ENCODE results near the gene MYOD1.

Gene MYOD1

DNA sequence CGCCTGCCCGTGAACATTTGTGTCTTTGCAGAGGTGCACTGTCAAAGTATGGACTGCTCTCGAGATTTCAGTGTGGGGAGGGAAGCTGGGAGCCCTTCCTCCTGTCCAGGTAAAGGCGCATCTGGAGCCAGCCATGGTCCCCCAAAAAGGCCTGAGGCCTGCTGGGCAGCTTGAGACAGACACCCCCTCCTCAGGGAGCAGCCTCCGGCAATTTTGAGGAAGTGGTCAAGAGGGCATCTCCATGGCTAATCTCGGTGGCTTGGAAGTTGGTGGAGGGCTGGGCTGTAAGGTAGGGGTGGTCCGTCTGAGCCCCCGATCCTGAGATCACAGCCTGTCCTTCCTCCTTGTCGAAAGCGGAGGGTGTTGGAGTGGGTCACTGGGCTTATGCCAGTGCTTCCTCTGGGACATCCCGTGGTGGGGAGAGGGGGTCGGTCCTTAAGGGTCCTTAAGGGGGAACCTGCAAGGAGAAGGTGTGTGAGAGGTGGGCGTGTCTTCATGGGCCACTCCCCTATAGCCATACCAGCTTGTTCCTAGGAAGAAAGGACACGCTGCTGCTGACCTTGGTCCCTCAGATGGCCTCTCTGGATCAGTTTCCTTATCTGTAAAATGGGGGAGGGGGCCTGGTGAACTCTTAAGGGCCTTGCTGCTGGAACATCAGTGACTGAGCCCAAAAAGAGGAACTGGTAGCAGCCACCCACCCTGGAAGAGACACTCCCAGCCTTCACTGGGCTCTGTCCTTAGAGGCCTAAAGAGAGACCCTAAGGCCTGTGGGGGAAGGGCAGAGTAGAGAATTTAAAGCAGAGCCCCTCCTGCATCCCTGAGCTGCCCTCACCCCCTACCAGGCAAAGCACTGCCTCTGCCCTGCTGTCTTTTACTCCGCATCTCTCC is 17.8 kb downstream of the MYOD1 start:
- TF ChIP-seq, protein P1, sequence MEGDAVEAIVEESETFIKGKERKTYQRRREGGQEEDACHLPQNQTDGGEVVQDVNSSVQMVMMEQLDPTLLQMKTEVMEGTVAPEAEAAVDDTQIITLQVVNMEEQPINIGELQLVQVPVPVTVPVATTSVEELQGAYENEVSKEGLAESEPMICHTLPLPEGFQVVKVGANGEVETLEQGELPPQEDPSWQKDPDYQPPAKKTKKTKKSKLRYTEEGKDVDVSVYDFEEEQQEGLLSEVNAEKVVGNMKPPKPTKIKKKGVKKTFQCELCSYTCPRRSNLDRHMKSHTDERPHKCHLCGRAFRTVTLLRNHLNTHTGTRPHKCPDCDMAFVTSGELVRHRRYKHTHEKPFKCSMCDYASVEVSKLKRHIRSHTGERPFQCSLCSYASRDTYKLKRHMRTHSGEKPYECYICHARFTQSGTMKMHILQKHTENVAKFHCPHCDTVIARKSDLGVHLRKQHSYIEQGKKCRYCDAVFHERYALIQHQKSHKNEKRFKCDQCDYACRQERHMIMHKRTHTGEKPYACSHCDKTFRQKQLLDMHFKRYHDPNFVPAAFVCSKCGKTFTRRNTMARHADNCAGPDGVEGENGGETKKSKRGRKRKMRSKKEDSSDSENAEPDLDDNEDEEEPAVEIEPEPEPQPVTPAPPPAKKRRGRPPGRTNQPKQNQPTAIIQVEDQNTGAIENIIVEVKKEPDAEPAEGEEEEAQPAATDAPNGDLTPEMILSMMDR (IDR thresholded peaks at IDR 0.05; ENCODE audit: low read depth, low read length), result no peak
- H3K4me3 ChIP-seq (ENCODE audit: low read depth, low read length), result no peak overlapping the region
- in situ Hi-C loops (cut with HindIII; ENCODE audit: low sequenced_read_pairs), result no loop called here
- no peak for DNase-seq (ENCODE audit: low read depth, low spot score)

DNA sequence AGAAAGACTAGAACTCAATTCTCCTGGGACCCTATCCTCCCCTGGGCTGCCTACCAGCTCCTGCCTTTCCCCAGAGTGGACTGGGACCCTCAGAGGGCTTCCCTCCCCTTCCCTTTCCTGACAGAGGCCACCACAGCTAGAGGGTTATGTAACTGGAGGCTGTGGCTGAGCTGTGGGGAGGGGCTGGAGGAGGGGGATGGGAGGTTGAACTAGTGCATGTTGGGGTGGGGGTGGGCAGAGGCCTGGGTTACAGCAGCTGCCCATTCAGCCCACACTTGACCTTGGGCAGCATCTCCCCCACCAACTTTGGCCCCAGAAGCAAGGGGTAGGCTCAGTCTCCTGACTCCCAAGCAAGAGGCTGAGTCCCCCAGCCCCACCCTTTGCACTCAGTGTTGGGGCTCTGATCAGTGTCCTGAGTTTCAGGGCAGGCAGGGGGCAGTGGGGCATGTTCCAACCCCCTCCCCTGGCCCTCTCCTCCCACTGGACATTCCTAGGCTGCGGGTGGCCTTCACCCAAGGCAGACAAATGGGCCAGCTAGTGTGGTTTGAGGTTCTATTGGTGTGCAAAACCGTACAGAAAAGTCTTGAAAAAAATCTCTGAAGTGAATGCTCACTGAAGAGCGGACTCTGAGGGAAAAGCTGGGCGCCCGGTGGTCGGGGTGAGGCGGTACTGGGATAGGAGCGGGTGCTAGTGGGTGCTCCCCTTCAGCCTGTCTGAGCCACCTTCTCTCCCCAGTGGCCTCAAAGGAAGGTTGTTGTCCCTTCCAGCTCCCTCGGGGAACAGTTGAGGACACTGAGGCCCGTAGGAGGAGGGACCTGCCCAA is 19.0 kb downstream of the MYOD1 start:
- no peak for DNase-seq (ENCODE audit: low read depth, low spot score)
- in situ Hi-C loops (cut with HindIII; ENCODE audit: low sequenced_read_pairs), result no loop called here
- TF ChIP-seq, protein P1 (IDR thresholded peaks at IDR 0.05; ENCODE audit: low read depth, low read length), result no peak
- no peak overlapping the region for H3K4me3 ChIP-seq (ENCODE audit: low read depth, low read length)

DNA sequence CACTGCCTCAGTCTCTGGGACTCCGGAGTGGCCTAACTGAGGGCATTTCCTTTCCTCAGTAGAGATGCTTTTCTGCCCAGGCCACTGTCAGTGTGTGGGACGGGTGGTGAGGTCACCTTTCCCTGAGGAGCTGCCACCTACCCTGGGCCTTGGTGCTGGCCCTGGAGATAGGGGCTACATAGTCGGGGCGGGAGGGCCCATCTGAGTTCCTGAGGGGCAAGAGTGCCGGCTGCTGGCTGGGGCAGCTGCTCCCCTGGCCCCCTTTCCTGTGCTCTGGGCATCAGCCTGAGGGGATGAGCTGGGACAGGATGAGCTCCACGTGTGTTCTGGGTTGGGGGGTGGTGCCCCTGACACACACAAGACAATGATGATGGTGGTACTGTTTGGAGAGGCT is 20.6 kb downstream of the MYOD1 start:
- H3K4me3 ChIP-seq (ENCODE audit: low read depth, low read length), result no peak overlapping the region
- TF ChIP-seq, protein P1 (IDR thresholded peaks at IDR 0.05; ENCODE audit: low read depth, low read length), result no peak
- in situ Hi-C loops (cut with HindIII; ENCODE audit: low sequenced_read_pairs), result no loop called here
- no peak for DNase-seq (ENCODE audit: low read depth, low spot score)

DNA sequence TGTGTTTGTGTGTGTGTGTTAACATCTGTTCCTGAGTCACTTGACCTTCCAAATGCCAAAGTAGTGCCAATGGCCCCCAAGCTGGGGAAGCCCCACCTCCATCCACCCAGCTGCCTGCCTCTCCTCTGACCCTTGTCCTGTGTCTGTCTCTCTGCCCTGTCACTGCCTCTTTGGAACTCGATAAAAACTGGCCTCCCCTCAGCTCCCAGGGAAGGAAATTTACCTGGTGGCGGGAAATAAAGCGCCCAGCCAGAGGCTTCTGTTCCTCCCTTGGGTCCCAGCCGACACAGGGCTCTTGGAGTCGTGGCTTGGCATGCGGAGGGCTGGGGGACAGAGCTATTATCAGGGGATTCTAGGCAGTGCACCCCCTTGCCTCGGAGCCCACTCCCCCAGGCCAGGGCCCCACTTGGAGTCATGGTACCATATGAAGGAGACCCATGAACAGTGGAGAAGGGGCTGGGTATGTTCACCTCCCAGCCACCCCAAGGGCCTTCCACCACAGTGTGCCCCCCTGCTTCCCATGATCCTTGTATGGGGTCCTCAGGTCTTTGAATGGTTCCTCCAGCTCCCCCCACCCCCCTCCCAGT is 21.4 kb downstream of the MYOD1 start:
- TF ChIP-seq, protein P1 (IDR thresholded peaks at IDR 0.05; ENCODE audit: low read depth, low read length), result no peak
- in situ Hi-C loops (cut with HindIII; ENCODE audit: low sequenced_read_pairs), result no loop called here
- DNase-seq (ENCODE audit: low read depth, low spot score), result no peak
- H3K4me3 ChIP-seq (ENCODE audit: low read depth, low read length), result no peak overlapping the region

DNA sequence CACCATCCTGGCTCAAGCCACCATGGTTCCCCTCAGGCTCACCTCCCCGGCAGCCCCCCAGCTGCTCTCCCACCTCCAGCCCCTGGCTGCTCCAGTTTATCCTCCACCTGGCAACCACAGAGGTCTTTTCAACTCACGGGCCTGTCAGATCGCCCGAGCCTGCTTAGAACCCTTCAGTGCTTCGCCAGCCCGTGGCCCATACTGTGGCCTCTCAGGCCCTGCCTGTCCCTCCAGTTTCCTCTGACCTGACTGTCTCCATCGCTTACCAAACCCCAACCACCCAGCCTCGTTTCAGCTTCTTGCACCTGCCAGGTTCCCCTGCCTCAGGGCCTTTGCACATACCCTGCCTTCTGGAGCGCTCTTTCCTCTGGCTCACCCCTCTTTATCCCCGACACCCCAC is 22.1 kb downstream of the MYOD1 start:
- DNase-seq (ENCODE audit: low read depth, low spot score), result no peak
- TF ChIP-seq, protein P1 (IDR thresholded peaks at IDR 0.05; ENCODE audit: low read depth, low read length), result no peak
- H3K4me3 ChIP-seq (ENCODE audit: low read depth, low read length), result no peak overlapping the region
- in situ Hi-C loops (cut with HindIII; ENCODE audit: low sequenced_read_pairs), result no loop called here

DNA sequence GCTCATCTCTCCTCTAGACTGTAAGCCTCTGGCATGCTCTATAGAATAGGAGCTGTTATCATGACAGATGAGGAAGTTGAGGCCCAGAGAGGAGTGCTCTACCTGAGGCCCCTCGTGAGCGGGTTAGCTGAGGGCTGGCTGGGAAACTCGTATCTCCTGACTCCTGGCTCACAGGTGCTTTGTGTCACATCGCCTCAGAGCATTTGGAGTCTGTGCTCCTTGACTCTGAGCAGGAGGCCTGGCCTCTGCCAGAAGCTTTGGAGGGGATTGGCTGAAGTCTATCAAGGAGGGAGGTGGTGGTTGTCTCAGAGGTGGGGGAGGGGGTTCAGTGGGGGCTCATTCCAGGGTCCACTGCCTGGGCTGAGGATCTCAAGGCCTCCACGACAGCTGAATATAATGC is 22.6 kb downstream of the MYOD1 start:
- H3K4me3 ChIP-seq (ENCODE audit: low read depth, low read length), result no peak overlapping the region
- no peak for DNase-seq (ENCODE audit: low read depth, low spot score)
- TF ChIP-seq, protein P1 (IDR thresholded peaks at IDR 0.05; ENCODE audit: low read depth, low read length), result no peak
- in situ Hi-C loops (cut with HindIII; ENCODE audit: low sequenced_read_pairs), result no loop called here

All from astrocyte of the spinal cord (primary cell).